GM23338 (cell line): ENCODE results near the gene AURKB. TPM values are rescaled to one million over a fixed set of nuclear protein-coding genes. Genes with fewer than 3 reads are reported as not detected.

ENCODE experiments used
- ATAC-seq: fragments of 200-7000 bp; cut with Tn5 transposase; 3 replicates; pipeline ENCODE4 v1.9.1; 2020
- DNase-seq: peaks from one replicate; pipeline ENCODE4 v3.0.0-alpha.2; 2015; ENCODE audit warnings: low spot score
- H2AFZ ChIP-seq: fragments of 200-600 bp; sonication (generic); 2 replicates; pipeline ENCODE4 v1.8.0; 2016; ENCODE audit warnings: antibody characterized with exemption, mild to moderate bottlenecking, moderate library complexity
- H3F3A ChIP-seq: fragments of 200-600 bp; sonication (generic); replicated peaks from 2 replicates; pipeline ENCODE4 v1.8.0; 2017; ENCODE audit warnings: antibody characterized with exemption, mixed run types, low read depth
- H3K27ac ChIP-seq: fragments of 200-600 bp; sonication (generic); 2 replicates; pipeline ENCODE4 v1.6.1; 2016; ENCODE audit warnings: low read depth
- H3K27me3 ChIP-seq: fragments of 200-600 bp; sonication (generic); 2 replicates; pipeline ENCODE4 v1.8.0; 2016; ENCODE audit warnings: mild to moderate bottlenecking, mixed run types, moderate library complexity; ENCODE audit not compliant: insufficient read depth
- H3K36me3 ChIP-seq: fragments of 200-600 bp; sonication (generic); 2 replicates; pipeline ENCODE4 v1.8.0; 2016; ENCODE audit warnings: mild to moderate bottlenecking; ENCODE audit not compliant: insufficient read depth
- H3K4me1 ChIP-seq: fragments of 200-600 bp; sonication (generic); 2 replicates; pipeline ENCODE4 v1.8.0; 2016; ENCODE audit warnings: mild to moderate bottlenecking, moderate library complexity; ENCODE audit not compliant: insufficient read depth
- H3K4me2 ChIP-seq: fragments of 200-600 bp; sonication (generic); 2 replicates; pipeline ENCODE4 v1.7.1; 2017; ENCODE audit warnings: mixed run types
- H3K4me3 ChIP-seq: fragments of 200-600 bp; sonication (generic); 2 replicates; pipeline ENCODE4 v1.6.1; 2016; ENCODE audit warnings: mixed run types
- H3K79me2 ChIP-seq: fragments of 200-600 bp; sonication (generic); replicated peaks from 2 replicates; pipeline ENCODE4 v1.8.0; 2017; ENCODE audit warnings: mild to moderate bottlenecking; ENCODE audit not compliant: insufficient read depth
- H3K9me2 ChIP-seq: fragments of 200-600 bp; sonication (generic); 2 replicates; pipeline ENCODE4 v1.8.0; 2017; ENCODE audit not compliant: insufficient read depth
- H4K20me1 ChIP-seq: fragments of 200-600 bp; sonication (generic); replicated peaks from 2 replicates; pipeline ENCODE4 v1.8.0; 2017; ENCODE audit warnings: mild to moderate bottlenecking; ENCODE audit not compliant: insufficient read depth
- H3K27ac Mint-ChIP-seq: 2 replicates; pipeline ENCODE4 v1.8.0; 2020; ENCODE audit warnings: inconsistent platforms, mild to moderate bottlenecking, moderate library complexity, mixed read lengths
- H3K27me3 Mint-ChIP-seq: 3 replicates; pipeline ENCODE4 v1.8.0; 2022; ENCODE audit warnings: low read depth, mild to moderate bottlenecking, moderate library complexity, mixed read lengths, inconsistent platforms; ENCODE audit not compliant: insufficient read depth, poor library complexity
- H3K36me3 Mint-ChIP-seq: 3 replicates; pipeline ENCODE4 v1.8.0; 2021; ENCODE audit warnings: low read depth, mild to moderate bottlenecking, inconsistent platforms, moderate library complexity, mixed read lengths
- H3K4me1 Mint-ChIP-seq: 3 replicates; pipeline ENCODE4 v1.8.0; 2020; ENCODE audit warnings: mild to moderate bottlenecking, inconsistent platforms, mixed read lengths
- H3K4me3 Mint-ChIP-seq: 3 replicates; pipeline ENCODE4 v1.8.0; 2021; ENCODE audit warnings: moderate library complexity, mild to moderate bottlenecking, inconsistent platforms, mixed read lengths
- H3K9me3 Mint-ChIP-seq: 3 replicates; pipeline ENCODE4 v1.8.0; 2020; ENCODE audit warnings: moderate library complexity, mild to moderate bottlenecking, inconsistent platforms, mixed read lengths
- CREB1 ChIP-seq: fragments of 250-450 bp; sonication (Bioruptor Pico); IDR thresholded peaks from 2 replicates; pipeline ENCODE4 v1.5.0; 2020; ENCODE audit warnings: low read depth, mild to moderate bottlenecking, moderate library complexity
- EZH2 ChIP-seq: fragments of 200-600 bp; sonication (generic); IDR thresholded peaks from one replicate; pipeline ENCODE4 v1.8.0; 2017; ENCODE audit warnings: antibody characterized with exemption, mild to moderate bottlenecking, low read depth; ENCODE audit not compliant: unreplicated experiment
- EZH2phosphoT487 ChIP-seq: fragments of 200-600 bp; sonication (generic); IDR thresholded peaks from one replicate; pipeline ENCODE4 v1.8.1; 2018; ENCODE audit warnings: antibody characterized with exemption; ENCODE audit not compliant: unreplicated experiment
- POLR2AphosphoS5 ChIP-seq: IDR thresholded peaks from 2 replicates; pipeline ENCODE4 v1.6.1; 2016; ENCODE audit warnings: antibody characterized with exemption, low read depth
- STAT1 ChIP-seq: IDR thresholded peaks from one replicate; pipeline ENCODE4 v1.6.1; 2016; ENCODE audit warnings: antibody characterized with exemption; ENCODE audit not compliant: unreplicated experiment
- ZNF114 ChIP-seq: fragments of 250-450 bp; sonication (Bioruptor Pico); IDR thresholded peaks from 2 replicates; pipeline ENCODE4 v1.5.0; 2020; ENCODE audit warnings: mild to moderate bottlenecking, moderate library complexity
- ZNF331 ChIP-seq: fragments of 250-450 bp; sonication (Bioruptor Pico); IDR thresholded peaks from 2 replicates; pipeline ENCODE4 v1.5.0; 2020; ENCODE audit warnings: low read depth, mild to moderate bottlenecking, moderate library complexity
- polyA plus RNA-seq: library from polyadenylated mRNA; unstranded; fragments of >200 nt; fragmentation: Nextera tagmentation; extraction: Ambion mirVana; gene quantifications from 2 replicates; pipeline ENCODE4 v1.2.1, GENCODE V29; 2016
- total RNA-seq: library from RNA; depleted of rRNA; stranded (reverse); fragments of >200 nt; shearing (Covaris generic); gene quantifications from 2 replicates; pipeline ENCODE4 v1.2.3, GENCODE V29; 2014
- TF ChIP-seq, protein P1 (sequence below): fragments of 250-450 bp; sonication (Bioruptor Pico); IDR thresholded peaks from 2 replicates; pipeline ENCODE4 v1.5.0; 2020; ENCODE audit warnings: mild to moderate bottlenecking, moderate library complexity
- TF ChIP-seq, protein P2 (sequence below): IDR thresholded peaks from 2 replicates; pipeline ENCODE4 v1.6.1; 2016; ENCODE audit warnings: antibody characterized with exemption
- TF ChIP-seq, protein P3 (sequence below), 2 experiments: fragments of 200-600 bp in 1 of 2; sonication (generic) in 1 of 2; conservative IDR thresholded peaks; 2 replicates each; pipeline versions ENCODE4 v1.5.1 to v1.6.1; 2016 to 2017; ENCODE audit warnings: antibody characterized with exemption in 2 of 2, low read depth in 2 of 2, mild to moderate bottlenecking in 2 of 2, moderate library complexity in 1 of 2

Gene AURKB
- total and polyA plus RNA-seq, 2 experiments from 2014 or later = 135 to 212 TPM

DNA sequence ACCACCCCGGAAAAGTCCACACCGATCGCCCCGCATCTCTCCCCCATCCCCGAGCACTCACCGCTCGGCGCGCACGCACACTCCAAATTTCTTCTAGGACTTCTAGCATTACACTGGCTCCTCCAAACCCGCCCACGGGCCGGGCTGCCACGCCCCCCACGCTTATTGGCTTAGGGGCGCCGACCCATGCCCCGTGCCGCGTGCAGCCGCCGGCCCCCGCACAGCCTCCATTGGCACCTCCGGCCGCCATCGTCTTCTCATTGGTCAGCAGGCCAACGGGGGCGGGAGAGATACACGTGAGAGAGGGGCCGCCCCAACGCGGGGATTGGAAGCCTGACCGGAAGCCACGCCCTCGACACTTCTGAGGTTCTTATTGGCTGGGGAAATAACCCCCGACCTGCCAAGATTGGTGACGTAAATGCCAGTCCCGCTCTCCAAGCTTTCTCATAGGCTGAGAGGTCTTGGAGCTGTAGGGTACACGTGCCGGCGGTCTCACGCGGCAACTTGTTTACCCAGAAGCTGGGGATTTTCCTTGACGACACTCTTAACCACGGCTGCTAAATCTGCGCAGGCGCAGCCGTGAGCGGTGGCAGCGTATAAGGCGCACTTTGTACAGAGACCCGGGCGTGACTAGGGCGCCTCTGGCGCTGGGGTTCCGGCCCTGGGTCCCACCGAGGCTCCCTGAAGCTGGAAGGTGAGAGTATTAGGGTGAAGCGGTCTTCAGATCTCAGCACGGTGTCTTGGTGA is 54.0 kb downstream of the AURKB start:
- H3F3A ChIP-seq = peaks cover 38% of the 10 kb centered on the region; the same call in 1 of the 2 replicates
- H3K9me3 Mint-ChIP-seq = no peaks in the 10 kb centered on the region; the same call in 2 of the 3 replicates
- peaks cover 23% of the 10 kb centered on the region for H3K36me3 Mint-ChIP-seq

DNA sequence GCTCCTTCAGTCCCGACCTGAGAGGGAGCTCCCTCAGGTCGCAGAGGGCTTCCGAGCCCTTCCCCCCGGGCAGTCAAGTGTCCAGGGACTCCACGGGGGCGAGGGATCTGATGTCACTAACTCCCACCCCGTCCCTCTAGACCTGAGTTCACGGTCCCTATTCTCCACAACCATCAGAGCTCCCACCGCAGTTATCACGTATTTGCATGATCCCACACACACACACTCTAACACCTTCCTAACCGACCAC is 54.5 kb downstream of the AURKB start:
- H3K27ac Mint-ChIP-seq = no peak overlapping the region
- peaks cover 2% of the 10 kb centered on the region; the same call in 1 of the 2 replicates for H4K20me1 ChIP-seq
- no peaks in the 10 kb centered on the region for H3K27me3 ChIP-seq
- no peaks in the 10 kb centered on the region; the same call in 2 of the 3 replicates for H3K9me3 Mint-ChIP-seq
- DNase-seq = peak; percentile 30
- H3K27ac ChIP-seq = peak overlapping the region; percentile 83
- peaks cover 28% of the 10 kb centered on the region for H3K4me1 Mint-ChIP-seq
- no peaks in the 10 kb centered on the region for H3K9me2 ChIP-seq
- peaks cover 36% of the 10 kb centered on the region; the same call in 1 of the 2 replicates for H3F3A ChIP-seq
- H3K36me3 ChIP-seq = no peaks in the 10 kb centered on the region
- H3K27me3 Mint-ChIP-seq = peaks cover 36% of the 10 kb centered on the region
- 0 out of 2 replicates have a peak, but pooled peaks cover 3% of the 10 kb centered on the region for H3K79me2 ChIP-seq
- peaks cover 30% of the 10 kb centered on the region for H3K4me1 ChIP-seq
- no peak overlapping the region for H2AFZ ChIP-seq
- no peak overlapping the region for H3K4me3 Mint-ChIP-seq
- peaks cover 18% of the 10 kb centered on the region for H3K36me3 Mint-ChIP-seq
- ATAC-seq = no peak
- peak overlapping the region; percentile 100 for H3K4me2 ChIP-seq
- H3K4me3 ChIP-seq = peak overlapping the region; percentile 67
- TF ChIP-seq CREB1 = no peak
- TF ChIP-seq POLR2AphosphoS5 = no peak
- no peak for TF ChIP-seq ZNF114 (CRISPR knock-in tag)
- TF ChIP-seq STAT1 = no peak
- no peak for TF ChIP-seq ZNF331 (CRISPR knock-in tag)
- TF ChIP-seq, protein P1, sequence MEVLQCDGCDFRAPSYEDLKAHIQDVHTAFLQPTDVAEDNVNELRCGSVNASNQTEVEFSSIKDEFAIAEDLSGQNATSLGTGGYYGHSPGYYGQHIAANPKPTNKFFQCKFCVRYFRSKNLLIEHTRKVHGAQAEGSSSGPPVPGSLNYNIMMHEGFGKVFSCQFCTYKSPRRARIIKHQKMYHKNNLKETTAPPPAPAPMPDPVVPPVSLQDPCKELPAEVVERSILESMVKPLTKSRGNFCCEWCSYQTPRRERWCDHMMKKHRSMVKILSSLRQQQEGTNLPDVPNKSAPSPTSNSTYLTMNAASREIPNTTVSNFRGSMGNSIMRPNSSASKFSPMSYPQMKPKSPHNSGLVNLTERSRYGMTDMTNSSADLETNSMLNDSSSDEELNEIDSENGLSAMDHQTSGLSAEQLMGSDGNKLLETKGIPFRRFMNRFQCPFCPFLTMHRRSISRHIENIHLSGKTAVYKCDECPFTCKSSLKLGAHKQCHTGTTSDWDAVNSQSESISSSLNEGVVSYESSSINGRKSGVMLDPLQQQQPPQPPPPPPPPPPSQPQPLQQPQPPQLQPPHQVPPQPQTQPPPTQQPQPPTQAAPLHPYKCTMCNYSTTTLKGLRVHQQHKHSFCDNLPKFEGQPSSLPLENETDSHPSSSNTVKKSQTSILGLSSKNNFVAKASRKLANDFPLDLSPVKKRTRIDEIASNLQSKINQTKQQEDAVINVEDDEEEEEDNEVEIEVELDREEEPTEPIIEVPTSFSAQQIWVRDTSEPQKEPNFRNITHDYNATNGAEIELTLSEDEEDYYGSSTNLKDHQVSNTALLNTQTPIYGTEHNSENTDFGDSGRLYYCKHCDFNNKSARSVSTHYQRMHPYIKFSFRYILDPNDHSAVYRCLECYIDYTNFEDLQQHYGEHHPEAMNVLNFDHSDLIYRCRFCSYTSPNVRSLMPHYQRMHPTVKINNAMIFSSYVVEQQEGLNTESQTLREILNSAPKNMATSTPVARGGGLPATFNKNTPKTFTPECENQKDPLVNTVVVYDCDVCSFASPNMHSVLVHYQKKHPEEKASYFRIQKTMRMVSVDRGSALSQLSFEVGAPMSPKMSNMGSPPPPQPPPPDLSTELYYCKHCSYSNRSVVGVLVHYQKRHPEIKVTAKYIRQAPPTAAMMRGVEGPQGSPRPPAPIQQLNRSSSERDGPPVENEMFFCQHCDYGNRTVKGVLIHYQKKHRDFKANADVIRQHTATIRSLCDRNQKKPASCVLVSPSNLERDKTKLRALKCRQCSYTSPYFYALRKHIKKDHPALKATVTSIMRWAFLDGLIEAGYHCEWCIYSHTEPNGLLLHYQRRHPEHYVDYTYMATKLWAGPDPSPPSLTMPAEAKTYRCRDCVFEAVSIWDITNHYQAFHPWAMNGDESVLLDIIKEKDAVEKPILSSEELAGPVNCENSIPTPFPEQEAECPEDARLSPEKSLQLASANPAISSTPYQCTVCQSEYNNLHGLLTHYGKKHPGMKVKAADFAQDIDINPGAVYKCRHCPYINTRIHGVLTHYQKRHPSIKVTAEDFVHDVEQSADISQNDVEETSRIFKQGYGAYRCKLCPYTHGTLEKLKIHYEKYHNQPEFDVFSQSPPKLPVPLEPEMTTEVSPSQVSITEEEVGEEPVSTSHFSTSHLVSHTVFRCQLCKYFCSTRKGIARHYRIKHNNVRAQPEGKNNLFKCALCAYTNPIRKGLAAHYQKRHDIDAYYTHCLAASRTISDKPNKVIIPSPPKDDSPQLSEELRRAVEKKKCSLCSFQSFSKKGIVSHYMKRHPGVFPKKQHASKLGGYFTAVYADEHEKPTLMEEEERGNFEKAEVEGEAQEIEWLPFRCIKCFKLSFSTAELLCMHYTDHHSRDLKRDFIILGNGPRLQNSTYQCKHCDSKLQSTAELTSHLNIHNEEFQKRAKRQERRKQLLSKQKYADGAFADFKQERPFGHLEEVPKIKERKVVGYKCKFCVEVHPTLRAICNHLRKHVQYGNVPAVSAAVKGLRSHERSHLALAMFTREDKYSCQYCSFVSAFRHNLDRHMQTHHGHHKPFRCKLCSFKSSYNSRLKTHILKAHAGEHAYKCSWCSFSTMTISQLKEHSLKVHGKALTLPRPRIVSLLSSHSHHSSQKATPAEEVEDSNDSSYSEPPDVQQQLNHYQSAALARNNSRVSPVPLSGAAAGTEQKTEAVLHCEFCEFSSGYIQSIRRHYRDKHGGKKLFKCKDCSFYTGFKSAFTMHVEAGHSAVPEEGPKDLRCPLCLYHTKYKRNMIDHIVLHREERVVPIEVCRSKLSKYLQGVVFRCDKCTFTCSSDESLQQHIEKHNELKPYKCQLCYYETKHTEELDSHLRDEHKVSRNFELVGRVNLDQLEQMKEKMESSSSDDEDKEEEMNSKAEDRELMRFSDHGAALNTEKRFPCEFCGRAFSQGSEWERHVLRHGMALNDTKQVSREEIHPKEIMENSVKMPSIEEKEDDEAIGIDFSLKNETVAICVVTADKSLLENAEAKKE = no peak
- no peak for TF ChIP-seq EZH2phosphoT487
- TF ChIP-seq, protein P2, sequence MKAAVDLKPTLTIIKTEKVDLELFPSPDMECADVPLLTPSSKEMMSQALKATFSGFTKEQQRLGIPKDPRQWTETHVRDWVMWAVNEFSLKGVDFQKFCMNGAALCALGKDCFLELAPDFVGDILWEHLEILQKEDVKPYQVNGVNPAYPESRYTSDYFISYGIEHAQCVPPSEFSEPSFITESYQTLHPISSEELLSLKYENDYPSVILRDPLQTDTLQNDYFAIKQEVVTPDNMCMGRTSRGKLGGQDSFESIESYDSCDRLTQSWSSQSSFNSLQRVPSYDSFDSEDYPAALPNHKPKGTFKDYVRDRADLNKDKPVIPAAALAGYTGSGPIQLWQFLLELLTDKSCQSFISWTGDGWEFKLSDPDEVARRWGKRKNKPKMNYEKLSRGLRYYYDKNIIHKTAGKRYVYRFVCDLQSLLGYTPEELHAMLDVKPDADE = no peak

More for the DNA sequence above, 54.0 kb downstream of the AURKB start:
- peak overlapping the region; percentile 96 for H3K27ac ChIP-seq
- peak overlapping the region; percentile 100 for H3K4me2 ChIP-seq
- H4K20me1 ChIP-seq = peaks cover 5% of the 10 kb centered on the region
- peak; percentile 58 for ATAC-seq
- H3K4me1 ChIP-seq = peaks cover 32% of the 10 kb centered on the region
- H3K4me3 ChIP-seq = peak overlapping the region; percentile 67
- H3K27me3 Mint-ChIP-seq = peaks cover 35% of the 10 kb centered on the region
- H3K4me3 Mint-ChIP-seq = no peak overlapping the region
- DNase-seq = peak; percentile 100
- H3K9me2 ChIP-seq = no peaks in the 10 kb centered on the region
- H2AFZ ChIP-seq = 0 out of 2 replicates have a peak overlapping the region, but pooled peaks have one; percentile 45
- H3K27me3 ChIP-seq = no peaks in the 10 kb centered on the region
- TF ChIP-seq EZH2 (no peak), ZNF331 (CRISPR knock-in tag) (no peak), CREB1 (peak; percentile 89), POLR2AphosphoS5 (peak; percentile 75), ZNF114 (CRISPR knock-in tag) (no peak)
- TF ChIP-seq, protein P3, sequence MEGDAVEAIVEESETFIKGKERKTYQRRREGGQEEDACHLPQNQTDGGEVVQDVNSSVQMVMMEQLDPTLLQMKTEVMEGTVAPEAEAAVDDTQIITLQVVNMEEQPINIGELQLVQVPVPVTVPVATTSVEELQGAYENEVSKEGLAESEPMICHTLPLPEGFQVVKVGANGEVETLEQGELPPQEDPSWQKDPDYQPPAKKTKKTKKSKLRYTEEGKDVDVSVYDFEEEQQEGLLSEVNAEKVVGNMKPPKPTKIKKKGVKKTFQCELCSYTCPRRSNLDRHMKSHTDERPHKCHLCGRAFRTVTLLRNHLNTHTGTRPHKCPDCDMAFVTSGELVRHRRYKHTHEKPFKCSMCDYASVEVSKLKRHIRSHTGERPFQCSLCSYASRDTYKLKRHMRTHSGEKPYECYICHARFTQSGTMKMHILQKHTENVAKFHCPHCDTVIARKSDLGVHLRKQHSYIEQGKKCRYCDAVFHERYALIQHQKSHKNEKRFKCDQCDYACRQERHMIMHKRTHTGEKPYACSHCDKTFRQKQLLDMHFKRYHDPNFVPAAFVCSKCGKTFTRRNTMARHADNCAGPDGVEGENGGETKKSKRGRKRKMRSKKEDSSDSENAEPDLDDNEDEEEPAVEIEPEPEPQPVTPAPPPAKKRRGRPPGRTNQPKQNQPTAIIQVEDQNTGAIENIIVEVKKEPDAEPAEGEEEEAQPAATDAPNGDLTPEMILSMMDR (conservative IDR thresholded peaks at IDR 0.05; ENCODE audit: low read depth in 2 of 2) = 0 out of 4 replicates have a peak, but pooled peaks of 1 of the 2 experiments have one; percentile 10
- peaks cover 5% of the 10 kb centered on the region; the same call in 1 of the 2 replicates for H3K36me3 ChIP-seq
- peaks cover 33% of the 10 kb centered on the region for H3K4me1 Mint-ChIP-seq
- H3K79me2 ChIP-seq = peaks cover 3% of the 10 kb centered on the region; the same call in 1 of the 2 replicates
- H3K27ac Mint-ChIP-seq = no peak overlapping the region
